Testis (tissue), 3 donors: ENCODE results near the gene TRAPPC3. TPM values are rescaled to one million over a fixed set of nuclear protein-coding genes. Genes with fewer than 3 reads are reported as not detected.

Experiments used
- DNase-seq: peaks from one replicate; pipeline ENCODE4 v3.0.0-alpha.2; 2019
- H3K27ac ChIP-seq, 2 donors: fragments of 200-600 bp; sonication (generic); one replicate each; pipeline ENCODE4 v1.5.1; 2019
- H3K27me3 ChIP-seq: fragments of 200-600 bp; sonication (generic); one replicate; pipeline ENCODE4 v1.5.1; 2019
- H3K36me3 ChIP-seq: fragments of 200-600 bp; sonication (generic); one replicate; pipeline ENCODE4 v1.5.1; 2017; ENCODE audit warnings: low read depth; ENCODE audit errors: missing control alignments
- H3K4me1 ChIP-seq: fragments of 200-600 bp; sonication (generic); one replicate; pipeline ENCODE4 v1.5.1; 2019
- H3K4me3 ChIP-seq, 2 donors: fragments of 200-600 bp; sonication (generic); one replicate each; pipeline ENCODE4 v1.5.1; 2017 to 2019
- H3K9me3 ChIP-seq: fragments of 200-600 bp; sonication (generic); one replicate; pipeline ENCODE4 v1.5.1; 2017
- CTCF ChIP-seq, 3 experiments: fragments of 450-650 bp in 2 of 3; fragments of 200-600 bp in 1 of 3; sonication (generic) in 1 of 3; IDR thresholded peaks; one replicate each; pipeline ENCODE4 v1.5.1; 2016 to 2019; ENCODE audit warnings: antibody characterized with exemption in 3 of 3, mild to moderate bottlenecking in 2 of 3, moderate library complexity in 1 of 3
- POLR2A ChIP-seq: fragments of 450-650 bp; IDR thresholded peaks from one replicate; pipeline ENCODE4 v1.6.1; 2017; ENCODE audit warnings: antibody characterized with exemption, mild to moderate bottlenecking, moderate library complexity
- WGBS, 2 donors: methylation state at CpG; one replicate each; pipeline ENCODE4 v1.1.5; 2018; 5-methylcytosine and 5-hydroxymethylcytosine counted together
- intact Hi-C: fragments of 100-400 bp; cut with DNase I; formaldehyde crosslinking; loops from one replicate; pipeline ENCODE4 v1.15.1; 2023; ENCODE audit warnings: low total_unique reads
- polyA plus RNA-seq: library from polyadenylated mRNA; stranded (reverse); fragments of 350-450 nt; fragmentation: Illumina TruSeq; extraction: RNeasy Lipid Tissue Mini Kit (QIAGEN cat#74804); gene quantifications from one replicate; pipeline ENCODE4 v1.2.3, GENCODE V29; 2014; ENCODE audit warnings: low read depth, low replicate concordance; ENCODE audit not compliant: insufficient read depth
- total RNA-seq, 2 donors: library from RNA; depleted of rRNA; stranded (reverse); fragments of >200 nt; gene quantifications; one replicate each; pipeline ENCODE4 v1.2.3, GENCODE V29; 2016

The TRAPPC3 gene
- total and polyA plus RNA-seq, 3 donors from 2014 or later = 109 to 146 (median 111) TPM

- DNase-seq = no peak
- intact Hi-C loops = no loop called here
- H3K36me3 ChIP-seq = no peaks in the 10 kb centered on the region
- H3K9me3 ChIP-seq = no peaks in the 10 kb centered on the region
- 90 to 93% methylated on average over 2 of the region's 2 CpGs for WGBS, 2 donors
- no peak overlapping the region for H3K4me3 ChIP-seq
- H3K4me1 ChIP-seq = peaks cover 7% of the 10 kb centered on the region
- H3K27ac ChIP-seq = no peak overlapping the region
- TF ChIP-seq POLR2A (no peak), CTCF (IDR thresholded peaks at IDR 0.05) (no peak)
- no peaks in the 10 kb centered on the region for H3K27me3 ChIP-seq
These were observed 34.1 kb upstream of the TRAPPC3 start for GRCh38 chr1:36183309-36183856.

GRCh38 chr1:36182734-36183133 lies 33.4 kb upstream of the TRAPPC3 start:
- DNase-seq = no peak
- peaks cover 3% of the 10 kb centered on the region for H3K4me1 ChIP-seq
- H3K9me3 ChIP-seq = no peaks in the 10 kb centered on the region
- no peak overlapping the region for H3K27ac ChIP-seq
- intact Hi-C loops = no loop called here
- no peaks in the 10 kb centered on the region for H3K27me3 ChIP-seq
- H3K4me3 ChIP-seq = no peak overlapping the region
- TF ChIP-seq POLR2A (no peak), CTCF (IDR thresholded peaks at IDR 0.05) (no peak)
- 89 to 94% methylated on average over 2 of the region's 2 CpGs for WGBS, 2 donors
- no peaks in the 10 kb centered on the region for H3K36me3 ChIP-seq

- Histone ChIP-seq H3K4me1 (peaks cover 10% of the 10 kb centered on the region), H3K27me3 (no peaks in the 10 kb centered on the region), H3K9me3 (no peaks in the 10 kb centered on the region), H3K27ac (no peak overlapping the region), H3K4me3 (peak overlapping the region; percentile 16 to 39), H3K36me3 (no peaks in the 10 kb centered on the region)
- WGBS, 2 donors = 67 to 69% methylated on average over 19 of the region's 19 CpGs
- DNase-seq = no peak
- TF ChIP-seq POLR2A (no peak), CTCF (IDR thresholded peaks at IDR 0.05) (no peak)
- intact Hi-C loops = no loop called here
These were observed 29.9 kb upstream of the TRAPPC3 start for GRCh38 chr1:36179220-36179600.

- no peaks in the 10 kb centered on the region for H3K9me3 ChIP-seq
- no peak overlapping the region for H3K27ac ChIP-seq
- H3K4me1 ChIP-seq = peaks cover 10% of the 10 kb centered on the region
- 63 to 67% methylated on average over 44 to 62 of the region's 62 CpGs for WGBS, 2 donors
- peak overlapping the region; percentile 16 to 39 for H3K4me3 ChIP-seq
- TF ChIP-seq CTCF (IDR thresholded peaks at IDR 0.05) = no peak
- no peak for TF ChIP-seq POLR2A
- DNase-seq = peak; percentile 72
- H3K36me3 ChIP-seq = no peaks in the 10 kb centered on the region
- intact Hi-C loops = no loop called here
- H3K27me3 ChIP-seq = no peaks in the 10 kb centered on the region
These were observed 29.4 kb upstream of the TRAPPC3 start for GRCh38 chr1:36178471-36179219.
